SK-N-MC (cell line): Measurements from ENCODE around the gene CIB4.

Experiments used
- EZH2 ChIP-seq: fragments of 200-600 bp; sonication (generic); IDR thresholded peaks from one replicate; pipeline ENCODE4 v1.6.1; 2017; ENCODE audit warnings: antibody characterized with exemption
- FOXP2 ChIP-seq: optimal IDR thresholded peaks from 2 replicates; pipeline ENCODE3; 2011; ENCODE audit warnings: mild to moderate bottlenecking, moderate library complexity; ENCODE audit not compliant: insufficient read depth; ENCODE audit errors: extremely low read length, control extremely low read depth
- POLR2AphosphoS5 ChIP-seq: IDR thresholded peaks from 2 replicates; pipeline ENCODE4 v1.6.1; 2012; ENCODE audit warnings: mild to moderate bottlenecking, low read depth, low read length, borderline replicate concordance

- TF ChIP-seq FOXP2 (no peak), EZH2 (no peak), POLR2AphosphoS5 (no peak)
Measured at GRCh38 chr2:26679867-26680266, 38.7 kb upstream of the CIB4 start.
